AG04450 (cell line): Measurements from ENCODE around the gene LHCGR. TPM values are rescaled to one million over a fixed set of nuclear protein-coding genes. Genes with fewer than 3 reads are reported as not detected.

Experiments used
- CTCF ChIA-PET: fragments of 300-600, 350-600 bp; formaldehyde crosslinking; extraction: SDS; loops from one replicate; lab custom pipeline; 2022; ENCODE audit warnings: antibody characterized with exemption, inconsistent platforms; lab: Charles Lee
- POLR2A ChIA-PET: fragments of 350-600 bp; formaldehyde crosslinking; extraction: SDS; loops from one replicate; lab custom pipeline; 2021; ENCODE audit warnings: antibody characterized with exemption, inconsistent platforms; lab: Yijun Ruan, JAX
- DNase-seq: peaks from one replicate; pipeline ENCODE4 v3.0.0-alpha.2; 2011; ENCODE audit warnings: low read depth, low spot score
- H3K27ac ChIP-seq: one replicate; pipeline ENCODE4 v1.5.1; 2012; ENCODE audit warnings: low read depth, low read length, control low read depth
- H3K27me3 ChIP-seq: one replicate; pipeline ENCODE4 v1.6.0; 2012; ENCODE audit warnings: low read length; ENCODE audit not compliant: control insufficient read depth, insufficient read depth
- H3K4me3 ChIP-seq: 2 replicates; pipeline ENCODE4 v1.5.1; 2011; ENCODE audit warnings: mild to moderate bottlenecking, low read depth, low read length, control low read depth
- H3K9me3 ChIP-seq: 2 replicates; pipeline ENCODE4 v1.5.1; 2012; ENCODE audit warnings: low read length; ENCODE audit not compliant: control insufficient read depth, insufficient read depth
- polyA minus RNA-seq: library from RNA; depleted of rRNA, polyadenylated mRNA; stranded (reverse); fragments of >200 nt; gene quantifications from 2 replicates; pipeline ENCODE4 v1.2.3, GENCODE V29; 2011; rRNA and poly(A)+ RNA removed
- polyA plus RNA-seq: library from polyadenylated mRNA; depleted of rRNA; stranded (reverse); fragments of >200 nt; gene quantifications from 2 replicates; pipeline ENCODE4 v1.2.3, GENCODE V29; 2011; rRNA removed
- TF ChIP-seq, protein P1 (sequence below): IDR thresholded peaks from 2 replicates; pipeline ENCODE4 v1.5.1; 2011; ENCODE audit warnings: low read depth, low read length, control low read depth, inconsistent platforms

The LHCGR gene
- polyA plus RNA-seq: 3.4 and 3.8 TPM in 2 replicates
- 4.4 and 5.1 TPM in 2 replicates for polyA minus RNA-seq

GRCh38 chr2:48755473-48755872, at the start of gene LHCGR:
TSS of gene LHCGR (minus strand) at chr2:48755724. CDS start at chr2:48755671, 53 bp downstream.
- TF ChIP-seq, protein P1, sequence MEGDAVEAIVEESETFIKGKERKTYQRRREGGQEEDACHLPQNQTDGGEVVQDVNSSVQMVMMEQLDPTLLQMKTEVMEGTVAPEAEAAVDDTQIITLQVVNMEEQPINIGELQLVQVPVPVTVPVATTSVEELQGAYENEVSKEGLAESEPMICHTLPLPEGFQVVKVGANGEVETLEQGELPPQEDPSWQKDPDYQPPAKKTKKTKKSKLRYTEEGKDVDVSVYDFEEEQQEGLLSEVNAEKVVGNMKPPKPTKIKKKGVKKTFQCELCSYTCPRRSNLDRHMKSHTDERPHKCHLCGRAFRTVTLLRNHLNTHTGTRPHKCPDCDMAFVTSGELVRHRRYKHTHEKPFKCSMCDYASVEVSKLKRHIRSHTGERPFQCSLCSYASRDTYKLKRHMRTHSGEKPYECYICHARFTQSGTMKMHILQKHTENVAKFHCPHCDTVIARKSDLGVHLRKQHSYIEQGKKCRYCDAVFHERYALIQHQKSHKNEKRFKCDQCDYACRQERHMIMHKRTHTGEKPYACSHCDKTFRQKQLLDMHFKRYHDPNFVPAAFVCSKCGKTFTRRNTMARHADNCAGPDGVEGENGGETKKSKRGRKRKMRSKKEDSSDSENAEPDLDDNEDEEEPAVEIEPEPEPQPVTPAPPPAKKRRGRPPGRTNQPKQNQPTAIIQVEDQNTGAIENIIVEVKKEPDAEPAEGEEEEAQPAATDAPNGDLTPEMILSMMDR: no peak
- Histone ChIP-seq H3K27ac (no peak within 1 kb of the TSS), H3K27me3 (no peaks in the 10 kb centered on the region), H3K4me3 (peak within 1 kb of the TSS; percentile 56), H3K9me3 (no peaks in the 10 kb centered on the region)
- CTCF ChIA-PET: no interaction called here
- DNase-seq: no peak
- POLR2A ChIA-PET: interaction anchor here (0.5 kb wide), 1 partner anchor 41 kb away, joined by 3 read pairs; no protein-coding TSS in a partner anchor

GRCh38 chr2:48799601-48800000, 44.1 kb upstream of the LHCGR start:
- CTCF ChIA-PET: no interaction called here
- H3K9me3 ChIP-seq: no peaks in the 10 kb centered on the region
- no peak for DNase-seq
- no peak overlapping the region for H3K4me3 ChIP-seq
- TF ChIP-seq, protein P1: no peak
- no peak overlapping the region for H3K27ac ChIP-seq
- no peaks in the 10 kb centered on the region for H3K27me3 ChIP-seq
- POLR2A ChIA-PET: no interaction called here

GRCh38 chr2:48795065-48795464, 39.5 kb upstream of the LHCGR start:
- DNase-seq: no peak
- TF ChIP-seq, protein P1: no peak
- Histone ChIP-seq H3K4me3 (no peak overlapping the region), H3K27me3 (no peaks in the 10 kb centered on the region), H3K9me3 (no peaks in the 10 kb centered on the region), H3K27ac (no peak overlapping the region)
- POLR2A ChIA-PET: no interaction called here
- CTCF ChIA-PET: no interaction called here

GRCh38 chr2:48793671-48794070, 38.1 kb upstream of the LHCGR start:
- Histone ChIP-seq H3K27ac (no peak overlapping the region), H3K9me3 (no peaks in the 10 kb centered on the region), H3K27me3 (no peaks in the 10 kb centered on the region), H3K4me3 (no peak overlapping the region)
- ChIA-PET POLR2A (no interaction called here), CTCF (interaction anchor here (0.6 kb wide), 1 partner anchor 74 kb away, joined by 4 read pairs; no protein-coding TSS in a partner anchor)
- DNase-seq: no peak
- TF ChIP-seq, protein P1: no peak

GRCh38 chr2:48792030-48792429, 36.5 kb upstream of the LHCGR start:
- Histone ChIP-seq H3K27ac (no peak overlapping the region), H3K27me3 (no peaks in the 10 kb centered on the region), H3K4me3 (no peak overlapping the region), H3K9me3 (no peaks in the 10 kb centered on the region)
- CTCF ChIA-PET: no interaction called here
- POLR2A ChIA-PET: no interaction called here
- DNase-seq: no peak
- TF ChIP-seq, protein P1: no peak
